Left ventricle myocardium inferior (tissue), 1 donor: ENCODE data around the gene GPR107. TPM values are rescaled to one million over a fixed set of nuclear protein-coding genes. Genes with fewer than 3 reads are reported as not detected.

ENCODE experiments used
- DNase-seq: peaks from one replicate; pipeline ENCODE4 v3.0.0-alpha.2; 2020
- H3K27ac ChIP-seq: fragments of 200-600 bp; replicated peaks from 2 replicates; pipeline ENCODE4 v1.8.0; 2021
- H3K27me3 ChIP-seq: fragments of 200-600 bp; 2 replicates; pipeline ENCODE4 v1.8.0; 2021; ENCODE audit warnings: low read depth
- H3K36me3 ChIP-seq: fragments of 200-600 bp; 2 replicates; pipeline ENCODE4 v1.8.0; 2021
- H3K4me1 ChIP-seq: fragments of 200-600 bp; 2 replicates; pipeline ENCODE4 v1.8.0; 2021
- H3K4me3 ChIP-seq: fragments of 200-600 bp; 2 replicates; pipeline ENCODE4 v1.8.0; 2021; ENCODE audit warnings: mild to moderate bottlenecking, moderate library complexity
- H3K9me3 ChIP-seq: fragments of 200-600 bp; replicated peaks from 2 replicates; pipeline ENCODE4 v1.8.0; 2021
- CTCF ChIP-seq: fragments of 200-600 bp; IDR thresholded peaks from 2 replicates; pipeline ENCODE4 v1.8.0; 2021; ENCODE audit warnings: antibody characterized with exemption, mild to moderate bottlenecking, borderline replicate concordance
- intact Hi-C: fragments of 100-400 bp; cut with micrococcal nuclease; formaldehyde crosslinking; loops from one replicate; pipeline ENCODE4 v1.11.0; 2022
- total RNA-seq: library from RNA; stranded (reverse); fragmentation: NEBNext Ultra II Directional; extraction: Animal tissue kit (Norgen Biotek cat#: 25700); gene quantifications from one replicate; pipeline ENCODE4 v1.2.1, GENCODE V29; 2021
- donor health status: DM: no; HTN: yes; CAD: no; lungs with severe emphysema.

Gene GPR107
- total RNA-seq, 1 donor from 2014 or later, result 23.3 TPM

GRCh38 chr9:130172161-130172857, 118.6 kb downstream of the GPR107 start, which contains the start of gene NCS1:
TSS of gene NCS1 (plus strand) at chr9:130172404. CDS start at chr9:130172664, 260 bp downstream.
- peaks cover 17% of the 10 kb centered on the region for H3K27me3 ChIP-seq
- no peak for TF ChIP-seq CTCF
- no peaks in the 10 kb centered on the region for H3K36me3 ChIP-seq
- intact Hi-C loops, result no loop called here
- peak within 1 kb of the TSS; percentile 8 for H3K27ac ChIP-seq
- no peaks in the 10 kb centered on the region for H3K9me3 ChIP-seq
- DNase-seq, result peak; percentile 79
- H3K4me3 ChIP-seq, result peak within 1 kb of the TSS; percentile 69
- peaks cover 16% of the 10 kb centered on the region for H3K4me1 ChIP-seq

- TF ChIP-seq CTCF, result no peak
- peak overlapping the region; percentile 69 for H3K4me3 ChIP-seq
- no peak overlapping the region for H3K27ac ChIP-seq
- no peaks in the 10 kb centered on the region for H3K9me3 ChIP-seq
- no peak for DNase-seq
- no peaks in the 10 kb centered on the region for H3K36me3 ChIP-seq
- H3K4me1 ChIP-seq, result peaks cover 16% of the 10 kb centered on the region
- intact Hi-C loops, result no loop called here
- peaks cover 17% of the 10 kb centered on the region for H3K27me3 ChIP-seq
These were observed 119.4 kb downstream of the GPR107 start for GRCh38 chr9:130172858-130173665.

- no peaks in the 10 kb centered on the region for H3K9me3 ChIP-seq
- intact Hi-C loops, result no loop called here
- H3K27me3 ChIP-seq, result peaks cover 17% of the 10 kb centered on the region
- peaks cover 16% of the 10 kb centered on the region for H3K4me1 ChIP-seq
- H3K27ac ChIP-seq, result no peak overlapping the region
- no peak for DNase-seq
- no peak for TF ChIP-seq CTCF
- H3K36me3 ChIP-seq, result no peaks in the 10 kb centered on the region
- peak overlapping the region; percentile 69 for H3K4me3 ChIP-seq
These were observed 119.9 kb downstream of the GPR107 start for GRCh38 chr9:130173666-130173983.

GRCh38 chr9:130174025-130174424, 120.3 kb downstream of the GPR107 start:
- TF ChIP-seq CTCF, result no peak
- H3K9me3 ChIP-seq, result no peaks in the 10 kb centered on the region
- H3K4me1 ChIP-seq, result peaks cover 16% of the 10 kb centered on the region
- H3K27ac ChIP-seq, result no peak overlapping the region
- DNase-seq, result no peak
- no peaks in the 10 kb centered on the region for H3K36me3 ChIP-seq
- intact Hi-C loops, result no loop called here
- no peak overlapping the region for H3K4me3 ChIP-seq
- H3K27me3 ChIP-seq, result peaks cover 17% of the 10 kb centered on the region

- peaks cover 17% of the 10 kb centered on the region for H3K27me3 ChIP-seq
- no peak for TF ChIP-seq CTCF
- intact Hi-C loops, result no loop called here
- H3K4me3 ChIP-seq, result no peak overlapping the region
- no peaks in the 10 kb centered on the region for H3K9me3 ChIP-seq
- no peaks in the 10 kb centered on the region for H3K36me3 ChIP-seq
- peaks cover 16% of the 10 kb centered on the region for H3K4me1 ChIP-seq
- DNase-seq, result no peak
- H3K27ac ChIP-seq, result no peak overlapping the region
These were observed 121.2 kb downstream of the GPR107 start for GRCh38 chr9:130174920-130175321.
